GM21360 (cell line): ENCODE results near the gene FAF2.

ENCODE experiments used
- ATAC-seq: cut with Tn5 transposase; IDR thresholded peaks from one replicate; pipeline ENCODE4 v1.9.1; 2021; ENCODE audit warnings: mild to moderate bottlenecking, moderate library complexity; ENCODE audit not compliant: unreplicated experiment

Gene FAF2

DNA sequence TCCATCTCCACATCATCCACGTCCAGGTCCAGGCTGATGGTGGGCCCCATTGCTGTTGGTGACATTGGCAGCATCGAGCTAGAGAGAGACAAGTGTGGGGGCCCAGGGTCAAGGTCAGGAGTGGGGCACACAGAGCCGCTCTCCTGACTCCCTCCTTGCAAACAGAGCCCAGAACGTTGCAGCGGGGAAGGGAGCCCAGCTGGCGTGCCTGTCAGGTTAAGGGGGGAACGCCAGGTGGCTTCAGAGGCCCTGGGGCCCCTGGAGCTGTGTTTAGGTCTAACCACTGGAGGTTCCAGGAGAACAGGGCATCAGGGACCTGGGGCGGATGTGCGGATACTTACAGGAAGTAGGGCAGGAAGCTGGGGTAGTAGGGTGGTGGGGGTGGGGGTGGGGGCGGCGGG, 81.6 kb downstream of the FAF2 start:
- no peak for ATAC-seq

DNA sequence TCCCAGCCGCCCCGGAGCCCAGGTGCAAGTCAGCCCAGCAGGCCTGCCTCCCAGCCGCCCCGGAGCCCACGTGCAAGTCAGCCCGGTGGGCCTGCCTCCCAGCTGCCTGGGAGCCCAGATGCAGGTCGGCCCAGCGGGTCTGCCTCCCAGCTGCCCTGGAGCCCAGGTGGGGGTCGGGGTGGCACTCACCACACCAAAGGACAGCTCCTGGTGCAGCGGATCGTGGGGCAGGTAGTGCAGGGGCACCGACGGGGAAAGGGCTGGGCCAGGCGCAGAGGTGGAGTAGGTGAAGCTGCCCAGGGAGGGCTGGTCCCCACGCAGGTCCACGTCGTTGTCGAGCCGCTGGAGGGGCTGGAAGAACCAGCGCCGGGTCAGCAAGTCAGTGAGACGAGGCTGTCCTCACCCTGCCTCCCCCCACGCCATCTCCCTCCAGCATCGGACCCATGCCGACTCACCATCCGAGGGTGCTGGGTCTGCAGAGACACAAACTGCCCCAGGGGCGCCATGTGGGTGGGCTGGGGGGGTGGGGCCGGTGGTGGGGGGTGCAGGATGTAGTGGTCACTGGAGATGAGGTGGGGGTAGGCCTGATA, 82.3 kb downstream of the FAF2 start:
- ATAC-seq, result no peak

DNA sequence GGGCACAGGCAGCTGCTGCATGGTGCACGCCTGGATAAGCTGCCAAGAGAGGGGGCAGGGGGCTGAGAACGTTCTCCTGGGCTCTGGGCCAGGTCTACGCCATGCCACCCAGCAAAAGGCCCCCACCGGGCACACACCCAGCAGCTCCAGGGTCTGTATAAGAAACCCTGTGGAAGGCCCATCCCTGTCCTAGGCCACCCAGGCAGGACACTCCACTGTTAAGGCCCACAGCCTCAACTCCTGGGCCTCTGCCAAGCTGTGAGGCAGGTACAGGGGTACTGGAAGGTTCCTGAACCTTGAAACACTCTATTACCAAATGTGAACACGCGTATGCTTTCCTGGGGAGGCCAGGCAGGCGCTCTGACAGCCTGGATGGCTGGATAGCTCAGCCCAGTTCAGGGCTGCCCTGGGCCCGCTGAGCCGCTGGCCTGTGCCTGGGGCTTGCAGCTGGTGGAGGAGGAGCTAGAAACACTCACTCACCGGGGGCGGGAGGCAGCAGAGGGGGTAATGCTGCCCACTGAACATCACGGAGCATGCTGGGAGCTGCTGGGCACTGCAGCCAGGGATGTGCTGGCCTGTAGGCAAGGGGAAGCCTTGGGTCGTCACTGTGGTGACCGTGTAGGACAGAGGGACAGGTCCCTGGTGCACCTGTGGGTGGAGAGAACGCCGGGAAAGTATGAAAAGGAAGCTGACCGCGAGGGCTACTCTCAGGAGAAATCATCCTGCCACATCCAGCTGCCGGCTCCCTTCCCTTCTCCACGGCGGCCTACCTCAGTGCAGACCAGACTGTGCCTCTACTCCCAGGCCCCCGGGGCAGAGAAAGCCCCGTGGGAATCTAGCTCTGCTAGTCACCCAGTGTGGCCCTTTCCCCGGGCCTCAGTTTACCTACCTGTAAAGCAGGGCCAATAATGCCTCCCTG, 83.1 kb downstream of the FAF2 start:
- ATAC-seq, result no peak

DNA sequence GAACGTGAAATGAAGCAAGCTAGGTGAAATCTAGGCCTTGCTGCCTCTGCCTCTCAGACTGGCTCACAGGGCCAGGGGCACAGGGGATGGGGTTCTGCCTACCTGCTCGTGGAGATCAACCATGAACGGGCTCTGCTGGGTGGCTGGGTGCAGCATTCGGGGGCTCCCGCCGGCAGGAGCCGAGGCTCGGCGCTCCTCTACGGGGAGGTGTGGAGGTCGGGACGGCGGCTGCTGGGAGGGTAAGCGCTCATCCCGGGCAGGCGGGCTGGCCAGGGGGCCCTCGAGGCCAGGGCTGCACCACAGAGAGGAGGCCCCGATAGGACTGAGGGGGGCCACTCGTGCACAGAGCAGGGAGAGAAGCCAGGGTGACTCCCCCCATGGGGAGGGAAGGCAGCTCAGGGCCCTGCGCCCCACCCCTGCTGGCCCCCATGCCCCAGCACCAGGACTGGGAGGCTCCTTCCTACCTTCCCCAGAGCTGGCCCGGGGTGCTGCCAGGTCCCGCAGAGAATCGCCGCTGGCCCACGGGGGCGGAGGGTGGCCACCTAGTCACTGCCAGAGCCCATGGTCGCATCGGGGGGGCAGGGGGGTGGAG, 83.8 kb downstream of the FAF2 start:
- no peak for ATAC-seq

DNA sequence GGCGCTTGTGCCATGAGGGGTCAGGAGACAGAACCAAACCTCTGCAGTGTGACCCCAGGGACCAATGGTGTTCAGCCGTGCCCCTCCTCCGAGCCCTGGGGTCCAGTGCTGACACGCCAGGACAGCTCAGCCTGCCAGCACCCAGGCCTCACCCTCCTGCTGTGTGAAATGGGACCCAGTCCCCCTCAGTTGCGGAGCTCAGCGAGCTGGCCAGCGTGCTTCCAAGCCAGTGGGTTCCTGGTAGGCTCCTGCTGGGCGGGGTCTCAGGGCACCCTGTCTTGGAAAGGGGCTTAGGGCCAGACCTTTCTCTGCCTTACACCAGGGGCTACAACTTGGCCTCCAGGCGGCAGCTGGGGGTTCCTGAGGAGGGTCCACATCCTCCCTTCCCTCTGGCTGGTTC, 84.6 kb downstream of the FAF2 start:
- ATAC-seq, result no peak

DNA sequence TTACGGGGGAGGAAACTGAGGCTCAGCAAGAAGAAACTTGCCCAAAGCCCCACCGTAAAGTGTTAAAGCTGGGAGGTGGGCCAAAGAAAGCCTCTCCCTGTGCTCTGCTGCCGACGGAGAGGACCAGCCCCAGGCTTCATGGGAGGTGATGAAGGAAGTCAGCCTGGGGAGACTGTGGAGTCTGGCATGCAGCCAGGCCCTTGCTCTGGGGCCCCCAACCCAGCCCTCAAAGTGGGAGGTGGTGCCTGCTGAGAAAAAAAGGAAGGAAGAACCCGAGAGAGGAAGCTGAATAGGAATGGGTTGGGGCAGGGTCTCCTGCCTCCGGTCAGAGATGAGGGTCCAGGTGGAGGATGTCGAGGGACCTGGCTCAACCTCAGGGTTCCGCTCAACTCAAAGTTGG, 85.2 kb downstream of the FAF2 start:
- ATAC-seq, result no peak

DNA sequence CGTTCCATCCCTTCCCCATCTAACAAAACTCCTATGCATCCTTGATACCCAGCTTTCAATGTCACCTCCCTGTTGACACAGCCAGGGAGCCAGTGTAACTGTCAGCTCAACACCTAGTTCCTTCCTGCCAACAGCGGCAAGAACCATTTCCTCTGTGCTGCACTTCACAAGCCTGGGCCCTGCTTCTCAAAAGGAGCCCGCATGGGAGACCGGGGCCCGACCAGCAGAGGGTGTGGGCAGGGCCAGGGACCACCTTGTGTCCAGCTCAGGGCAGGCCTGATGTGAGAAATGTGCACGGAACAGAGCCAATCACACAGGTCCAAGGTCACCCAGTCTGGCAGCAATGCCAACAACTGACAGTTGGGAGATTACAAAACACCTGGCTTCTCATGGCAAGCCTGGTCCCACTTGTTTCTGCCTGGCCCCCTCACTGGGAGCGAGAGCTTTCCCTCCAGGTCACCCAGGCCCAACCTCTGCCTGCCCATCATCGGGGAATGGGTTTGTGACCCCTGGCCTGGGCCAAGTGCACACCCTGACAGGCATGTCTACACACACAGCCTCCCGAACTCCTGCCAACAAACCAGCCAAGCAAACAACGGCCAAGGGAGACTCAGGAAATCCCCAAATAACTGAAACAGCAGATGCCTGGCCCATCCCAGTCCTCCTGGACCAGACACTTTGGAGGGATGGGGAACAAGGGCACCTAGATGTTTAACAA, 85.9 kb downstream of the FAF2 start:
- ATAC-seq, result no peak

DNA sequence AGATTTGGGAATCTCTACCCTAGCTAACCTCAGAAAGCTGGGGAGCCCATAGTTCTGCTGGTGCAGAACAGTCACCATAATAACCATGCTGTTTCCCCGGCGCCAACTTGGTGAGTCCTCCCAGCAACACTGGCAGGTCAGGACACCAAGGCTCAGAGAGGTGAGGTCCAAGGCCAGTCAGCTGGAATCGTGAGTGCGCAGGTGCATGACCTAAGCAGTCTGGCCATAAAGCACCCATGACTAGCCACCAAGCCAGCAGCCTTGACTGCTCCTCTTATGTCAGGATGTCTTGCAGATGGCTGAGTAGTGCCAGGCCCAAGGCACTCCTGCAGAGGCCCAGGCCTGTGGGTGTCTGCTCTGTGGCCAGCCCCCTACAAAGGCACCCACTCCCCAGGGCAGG, 86.5 kb downstream of the FAF2 start:
- ATAC-seq, result no peak

DNA sequence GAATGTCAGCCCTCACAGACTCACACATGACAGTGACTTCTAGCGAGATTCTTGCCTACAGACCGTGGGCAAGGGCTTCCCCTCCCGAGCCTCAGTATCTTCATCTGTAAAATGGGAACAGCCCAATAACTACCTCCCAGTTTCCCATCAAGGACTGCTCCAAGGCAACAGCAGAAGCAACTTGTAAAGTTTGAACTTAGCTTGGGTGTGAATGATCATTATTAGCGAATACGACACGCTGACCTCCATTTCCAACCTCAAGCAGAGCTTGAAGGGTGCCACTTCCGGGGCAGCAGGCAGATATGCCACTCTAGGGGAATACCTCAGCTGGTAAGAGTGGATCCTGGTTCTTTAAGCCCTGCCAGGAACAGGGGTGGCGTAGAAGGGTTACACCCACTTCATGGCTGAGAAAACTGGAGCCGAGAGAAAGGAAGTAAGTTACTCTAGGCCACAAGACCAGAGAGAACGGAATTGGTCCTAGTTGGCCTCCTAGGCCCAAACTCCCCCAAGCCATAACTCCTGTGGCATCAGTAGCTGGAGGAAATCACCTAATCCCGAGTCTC, 87.0 kb downstream of the FAF2 start:
- no peak for ATAC-seq

DNA sequence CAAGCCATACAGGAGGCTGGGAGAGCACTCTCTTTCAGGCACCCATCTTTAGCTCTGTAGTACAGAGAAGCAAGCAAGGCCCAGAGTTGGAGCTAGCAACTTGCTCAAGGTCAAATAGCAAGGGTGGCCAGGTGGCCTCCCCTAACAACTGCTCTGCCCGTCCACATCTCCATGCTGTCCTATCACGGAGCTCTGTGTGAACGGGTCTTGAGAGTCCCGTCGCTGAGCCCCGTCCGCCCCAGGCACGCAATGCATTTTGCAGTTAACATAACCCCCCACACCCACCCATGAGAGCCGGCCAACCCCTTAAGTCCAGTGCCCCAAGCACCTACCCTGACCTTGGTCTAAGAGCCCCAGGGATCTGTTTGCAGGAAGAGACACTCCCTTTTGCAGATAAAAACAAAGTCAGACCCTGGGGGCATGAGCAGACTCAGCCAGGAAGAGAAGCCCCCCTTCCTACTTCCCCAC, 87.5 kb downstream of the FAF2 start:
- no peak for ATAC-seq

DNA sequence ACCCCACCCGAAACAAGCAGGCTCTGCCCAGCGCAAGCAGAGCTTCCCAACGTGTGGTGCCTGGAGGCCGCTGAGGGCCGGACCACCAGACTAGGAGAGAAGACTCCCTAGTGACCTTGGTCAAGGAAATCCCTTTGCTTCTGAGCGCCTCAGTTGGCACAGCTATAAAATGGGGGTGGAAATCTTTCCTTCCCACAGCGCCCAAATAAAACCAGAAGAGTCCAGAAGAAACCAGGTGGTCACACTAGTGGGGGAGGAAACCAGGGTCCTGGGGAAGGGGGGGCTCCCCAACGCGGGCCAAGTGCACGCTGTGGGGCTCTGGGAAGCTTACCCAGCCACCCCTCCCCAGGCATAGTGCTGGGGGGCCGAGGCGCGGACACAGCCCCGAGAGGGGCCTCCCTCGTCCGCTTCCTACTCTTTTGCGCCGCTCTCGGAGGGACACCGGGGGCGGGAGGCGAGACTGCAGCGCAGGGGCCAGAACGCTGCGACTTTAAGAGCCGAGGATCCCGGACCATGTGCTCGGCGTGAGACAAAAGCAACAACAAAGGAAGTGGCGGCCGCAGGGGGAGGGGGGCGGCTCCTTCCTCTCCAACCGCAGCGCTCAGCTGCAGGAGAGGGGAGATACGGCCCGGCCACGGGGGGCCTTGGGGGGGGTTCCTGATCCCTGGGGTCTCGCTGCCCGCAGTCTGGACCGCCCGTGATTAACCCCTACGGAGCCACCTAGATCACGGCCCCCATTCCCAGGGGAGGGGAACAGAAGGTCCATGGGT, 88.1 kb downstream of the FAF2 start:
- ATAC-seq, result no peak

DNA sequence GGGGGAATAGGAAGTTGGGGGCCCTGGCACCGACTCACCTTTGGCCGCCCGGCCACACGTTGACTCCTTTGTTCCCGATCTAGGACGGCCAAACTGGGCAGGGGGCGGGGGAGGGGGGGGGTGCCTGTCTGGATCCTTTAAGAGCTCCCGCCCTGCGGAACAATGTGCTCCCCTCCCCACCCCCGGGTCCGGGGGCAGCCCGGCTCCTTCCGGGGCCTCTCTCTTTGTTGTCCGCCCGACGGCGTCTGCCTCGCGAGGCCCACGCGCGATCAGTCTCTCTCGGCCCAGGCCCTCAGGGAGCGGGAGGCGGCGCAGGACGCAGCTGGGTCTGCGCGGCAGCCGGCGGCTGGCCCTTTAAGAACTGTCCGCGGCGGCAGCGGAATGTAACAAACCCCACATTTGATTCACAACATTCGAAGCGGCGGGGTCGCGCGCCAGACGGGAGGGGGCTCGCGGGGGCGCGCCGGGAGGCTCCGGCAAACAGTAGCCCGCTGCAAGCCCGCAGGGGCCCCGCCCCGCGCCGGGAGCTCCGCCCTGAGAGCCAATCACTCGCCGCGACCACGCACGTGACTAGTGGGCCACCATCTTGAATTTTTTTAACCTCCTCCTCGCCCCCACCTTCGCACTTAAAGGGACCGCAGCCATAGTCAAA, 88.8 kb downstream of the FAF2 start, which contains the start of gene RNF44:
Gene RNF44, minus strand, starts transcription at position 501 of the 652 bp plus-strand sequence. CDS start 4,930 bp downstream, outside the sequence.
- ATAC-seq, result peak; percentile 52

DNA sequence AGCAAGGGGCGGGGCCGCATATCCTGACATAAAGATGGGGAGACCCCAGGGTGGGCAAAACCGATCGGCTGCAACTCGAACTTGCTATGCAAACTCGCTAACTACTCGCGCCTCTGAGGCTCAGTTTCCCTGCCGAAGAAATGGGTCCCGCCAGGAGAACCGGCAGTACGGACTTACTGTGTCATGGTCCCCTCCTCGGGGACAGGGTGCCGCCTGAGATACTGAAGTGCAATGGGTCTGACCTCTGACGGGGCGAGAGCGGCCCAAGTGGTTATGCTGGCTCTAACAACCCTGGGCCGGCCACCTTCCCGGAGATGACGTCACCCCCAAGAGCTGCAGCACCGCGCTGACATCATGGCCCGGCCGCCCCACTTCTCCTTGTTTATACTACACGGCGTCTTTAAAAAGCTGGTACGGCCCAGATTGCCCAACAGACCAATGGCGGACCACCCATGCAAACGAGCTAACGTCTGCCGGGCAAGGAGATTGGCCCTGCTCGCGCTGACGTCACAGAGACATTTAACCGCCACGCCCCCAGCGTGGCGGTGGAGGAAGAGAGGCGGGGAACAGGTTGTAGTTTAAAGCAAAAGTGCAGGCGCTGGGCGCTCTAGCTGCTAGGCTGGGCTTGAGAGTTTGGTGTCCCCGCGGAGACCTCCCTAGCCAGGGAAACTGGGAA, 89.5 kb downstream of the FAF2 start:
- ATAC-seq, result peak; percentile 65

DNA sequence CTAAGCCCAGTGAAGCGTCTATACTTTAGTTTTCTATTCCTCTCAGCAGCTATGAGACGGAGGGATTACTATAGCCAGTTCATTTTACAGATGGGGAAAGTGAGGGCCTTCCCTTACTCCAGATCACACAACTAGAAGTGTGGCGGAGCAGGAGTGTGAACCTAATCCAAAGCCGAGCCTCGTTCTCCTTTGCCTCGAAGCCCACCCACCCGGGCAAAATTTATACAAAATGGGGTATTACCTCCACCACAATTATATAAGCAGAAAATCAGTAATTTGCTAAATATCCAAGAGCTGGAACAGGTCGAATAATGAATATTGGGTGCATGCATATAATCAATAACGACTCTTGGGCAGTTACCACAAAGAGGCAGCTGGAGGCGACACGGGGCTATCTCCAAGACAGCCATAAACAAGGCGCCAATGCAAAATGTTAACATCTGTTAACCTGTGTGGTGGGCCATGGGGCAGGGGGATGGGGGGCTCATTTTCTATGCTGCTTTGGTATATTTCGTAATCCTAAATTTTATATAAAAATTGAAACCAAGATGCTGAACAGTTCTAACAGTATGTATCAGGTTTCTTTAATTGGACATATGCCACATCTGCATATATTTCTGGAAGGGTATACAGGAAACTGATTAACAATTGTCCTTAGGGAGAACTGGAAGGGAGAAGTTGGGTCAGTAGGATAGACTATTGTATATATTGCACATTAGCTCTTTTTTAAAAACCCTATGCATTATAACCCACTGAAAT, 90.2 kb downstream of the FAF2 start:
- ATAC-seq, result no peak

DNA sequence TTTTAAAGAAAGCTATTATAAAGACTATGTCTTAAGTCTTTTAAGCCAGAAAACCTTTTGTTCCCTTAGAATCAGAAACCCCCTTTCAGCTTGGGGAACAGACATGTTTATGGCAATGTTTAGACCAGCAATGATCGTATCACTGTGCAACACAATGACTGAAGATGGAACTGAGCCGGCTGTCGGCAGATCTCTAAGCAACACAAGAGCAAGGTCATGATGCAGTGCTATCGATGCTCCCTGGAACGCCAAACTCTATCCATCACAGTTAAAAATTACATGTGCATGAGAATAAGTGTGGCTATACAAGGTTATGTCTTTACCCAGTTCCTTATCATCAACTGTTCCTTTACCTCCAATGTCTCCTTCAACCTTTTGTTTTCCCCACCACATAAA, 90.8 kb downstream of the FAF2 start:
- ATAC-seq, result no peak

DNA sequence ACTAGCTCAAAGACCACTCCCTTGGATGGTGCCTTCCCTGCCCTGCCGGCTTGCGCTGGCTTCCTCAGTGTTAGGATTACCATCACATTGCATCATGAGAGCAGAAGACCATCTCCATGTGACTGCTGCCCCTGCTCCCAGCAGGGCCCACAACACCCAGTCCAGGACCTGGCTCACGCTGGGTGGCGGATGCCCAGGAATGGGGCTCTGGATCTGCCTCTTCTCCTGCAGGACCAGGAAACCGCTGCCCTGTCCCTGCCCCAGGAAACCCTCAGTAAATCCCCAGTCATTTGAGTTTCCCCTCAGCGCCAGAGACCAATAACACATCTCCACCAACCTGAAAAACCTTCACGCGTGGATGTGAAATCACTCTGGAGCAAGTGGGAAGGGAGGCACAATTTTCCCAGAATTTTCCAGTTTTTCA, 92.3 kb downstream of the FAF2 start:
- ATAC-seq, result no peak

DNA sequence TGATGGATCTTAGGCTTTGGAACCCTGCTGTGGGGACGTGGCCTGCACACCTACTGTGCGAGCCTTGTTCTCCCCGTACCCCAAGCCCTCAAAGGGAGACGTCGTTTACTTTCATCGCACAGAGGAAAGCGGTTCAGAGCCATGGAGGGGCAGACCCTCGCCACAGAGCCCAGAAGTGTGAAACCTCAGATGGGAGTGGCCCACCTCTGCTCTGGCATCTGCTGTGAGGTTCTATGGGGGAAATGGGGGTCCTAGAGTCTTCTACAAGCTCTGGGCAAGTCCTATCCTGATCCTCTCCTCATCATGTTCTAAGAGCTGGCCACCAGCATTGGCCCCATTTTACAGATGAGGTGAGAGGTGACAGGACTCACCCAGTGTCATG, 92.8 kb downstream of the FAF2 start:
- no peak for ATAC-seq
